ENCODE data around the gene CCND1. TPM values are rescaled to one million over a fixed set of nuclear protein-coding genes. Genes with fewer than 3 reads are reported as not detected.

CCND1 gene
- total and polyA plus RNA-seq, 2 donors (not counting 1 experiment from before 2014, with no cell fraction given), result 322 to 548 TPM

DNA sequence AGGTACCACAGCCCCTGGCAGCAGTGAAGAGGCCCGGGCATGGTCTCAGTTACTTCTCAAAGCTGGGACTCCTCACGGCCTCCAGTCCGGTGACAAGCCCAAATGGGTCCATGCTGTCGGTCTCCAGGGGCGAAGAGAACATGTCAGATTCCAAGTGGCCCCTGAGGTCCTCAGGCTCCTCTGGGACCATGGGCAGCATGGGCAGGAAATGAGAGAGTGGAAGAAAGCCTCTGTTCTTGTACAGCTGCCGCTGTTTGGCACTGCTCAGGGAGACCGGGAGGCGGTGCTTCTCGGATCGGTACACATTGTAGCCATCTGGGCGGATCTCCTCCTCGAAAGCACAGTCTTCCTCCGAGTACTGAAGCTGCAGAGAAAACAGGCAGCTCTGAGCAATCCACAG, 58.3 kb downstream of the CCND1 start:
- TF ChIP-seq EZH2 (IDR thresholded peaks at IDR 0.05; ENCODE audit: low read length, missing control alignments), result no peak
- TF ChIP-seq, protein P1, sequence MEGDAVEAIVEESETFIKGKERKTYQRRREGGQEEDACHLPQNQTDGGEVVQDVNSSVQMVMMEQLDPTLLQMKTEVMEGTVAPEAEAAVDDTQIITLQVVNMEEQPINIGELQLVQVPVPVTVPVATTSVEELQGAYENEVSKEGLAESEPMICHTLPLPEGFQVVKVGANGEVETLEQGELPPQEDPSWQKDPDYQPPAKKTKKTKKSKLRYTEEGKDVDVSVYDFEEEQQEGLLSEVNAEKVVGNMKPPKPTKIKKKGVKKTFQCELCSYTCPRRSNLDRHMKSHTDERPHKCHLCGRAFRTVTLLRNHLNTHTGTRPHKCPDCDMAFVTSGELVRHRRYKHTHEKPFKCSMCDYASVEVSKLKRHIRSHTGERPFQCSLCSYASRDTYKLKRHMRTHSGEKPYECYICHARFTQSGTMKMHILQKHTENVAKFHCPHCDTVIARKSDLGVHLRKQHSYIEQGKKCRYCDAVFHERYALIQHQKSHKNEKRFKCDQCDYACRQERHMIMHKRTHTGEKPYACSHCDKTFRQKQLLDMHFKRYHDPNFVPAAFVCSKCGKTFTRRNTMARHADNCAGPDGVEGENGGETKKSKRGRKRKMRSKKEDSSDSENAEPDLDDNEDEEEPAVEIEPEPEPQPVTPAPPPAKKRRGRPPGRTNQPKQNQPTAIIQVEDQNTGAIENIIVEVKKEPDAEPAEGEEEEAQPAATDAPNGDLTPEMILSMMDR (conservative IDR thresholded peaks at IDR 0.05 in 1 of 2, IDR thresholded peaks at IDR 0.05 in 1 of 2; ENCODE audit: low read depth in 1 of 2, low read length in 2 of 2), result peak in 1 of 2 donors; percentile 3
- Histone ChIP-seq H3K27ac (ENCODE audit: insufficient read depth, low read length) (no peak overlapping the region), H2AFZ (ENCODE audit: low read length) (peak overlapping the region; percentile 23)

DNA sequence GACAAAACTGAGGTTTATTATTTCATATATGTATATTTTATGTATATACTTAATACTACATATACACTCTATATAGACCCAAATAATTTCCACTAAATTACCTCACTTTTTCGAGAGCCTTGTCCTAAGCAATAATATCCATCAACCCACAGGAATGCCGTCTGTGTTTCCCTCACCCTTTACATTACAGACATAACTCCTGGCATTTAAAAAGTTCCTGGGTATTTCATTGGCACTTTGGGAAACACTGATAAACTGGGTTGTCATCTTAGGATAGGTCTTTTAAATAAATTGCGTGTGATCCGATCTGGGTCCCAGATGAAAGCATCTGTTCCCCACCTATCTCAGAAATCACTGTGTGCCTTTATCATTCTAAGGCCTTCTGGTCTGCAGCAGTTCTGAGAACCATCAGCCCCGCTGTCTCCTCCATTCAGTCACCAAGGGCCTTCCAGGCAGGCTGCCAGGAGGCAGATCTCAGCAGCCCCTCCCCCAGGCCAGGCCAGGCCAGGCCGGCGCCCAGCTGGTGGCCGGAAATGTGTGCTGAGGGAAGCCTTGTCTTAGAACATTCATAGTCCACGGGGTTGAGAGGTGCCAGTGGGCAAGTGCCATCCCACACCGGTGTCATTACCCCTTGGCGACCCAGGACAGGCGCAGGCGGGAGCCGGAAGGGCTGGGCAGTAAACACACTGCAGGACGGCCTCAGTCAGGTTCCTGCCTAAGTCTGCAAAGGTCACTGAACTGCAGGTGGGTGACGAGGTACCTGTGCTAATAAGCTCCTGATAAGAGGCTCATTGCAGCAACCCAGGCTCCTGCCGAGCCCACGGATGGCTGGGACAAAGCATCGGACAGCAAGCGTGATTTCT, 59.6 kb downstream of the CCND1 start:
- no peak overlapping the region for H3K27ac ChIP-seq (ENCODE audit: insufficient read depth, low read length)

More for the DNA sequence above, 58.3 kb downstream of the CCND1 start:
- H3K9me3 ChIP-seq (ENCODE audit: control insufficient read depth, insufficient read depth, low read depth, low read length), result no peaks in the 10 kb centered on the region
- H3K4me2 ChIP-seq (ENCODE audit: extremely low read depth, insufficient read depth, low read length), result no peak overlapping the region
- H3K4me1 ChIP-seq (ENCODE audit: control insufficient read depth, extremely low read depth, insufficient read depth, low read length), result peaks cover 3% of the 10 kb centered on the region
- no peaks in the 10 kb centered on the region for H3K79me2 ChIP-seq (ENCODE audit: control insufficient read depth, insufficient read depth, low read length)
- no peak overlapping the region for H3K9ac ChIP-seq (ENCODE audit: insufficient read depth, low read length)
- DNase-seq (ENCODE audit: low read depth in 2 of 2), result no peak
- H3K4me3 ChIP-seq (replicated peaks in 1 of 4; ENCODE audit: control extremely low read depth in 1 of 4, insufficient read depth in 1 of 4, low read depth in 3 of 4, low read length in 4 of 4), result no peak overlapping the region
- no peaks in the 10 kb centered on the region for H3K36me3 ChIP-seq (ENCODE audit: control insufficient read depth, insufficient read depth, low read length)
- H3K27me3 ChIP-seq (ENCODE audit: control insufficient read depth, insufficient read depth, low read length), result peaks cover 27% of the 10 kb centered on the region
- no peaks in the 10 kb centered on the region for H4K20me1 ChIP-seq (ENCODE audit: control insufficient read depth, extremely low read depth, insufficient read depth, low read length)

DNA sequence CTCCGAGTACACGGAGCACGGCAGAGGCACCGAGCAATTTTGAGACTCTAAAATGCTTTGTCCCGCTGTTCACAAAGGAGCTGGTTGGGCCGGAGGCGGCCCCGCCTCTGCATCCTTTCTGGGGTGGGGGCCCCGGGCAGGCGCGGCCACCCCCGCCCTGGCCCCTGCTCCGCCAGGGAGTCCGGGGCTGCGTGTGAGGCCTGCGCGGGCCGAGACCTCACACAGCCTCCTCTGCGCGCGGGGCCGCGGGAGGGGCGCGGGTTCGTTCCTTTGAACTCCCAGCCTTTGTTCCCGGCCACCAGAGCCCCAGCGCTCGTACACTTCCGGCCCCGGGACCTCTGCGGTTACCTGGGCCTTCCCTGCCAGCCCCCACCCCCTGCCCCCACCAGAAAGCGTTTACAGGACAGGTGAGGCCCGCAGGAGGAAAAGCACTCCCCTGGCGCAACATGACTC, 61.3 kb downstream of the CCND1 start:
- no peak for DNase-seq (ENCODE audit: low read depth in 2 of 2)
- Histone ChIP-seq H3K36me3 (ENCODE audit: control insufficient read depth, insufficient read depth, low read length) (no peaks in the 10 kb centered on the region), H3K79me2 (ENCODE audit: control insufficient read depth, insufficient read depth, low read length) (no peaks in the 10 kb centered on the region), H3K9me3 (ENCODE audit: control insufficient read depth, insufficient read depth, low read depth, low read length) (no peaks in the 10 kb centered on the region), H3K9ac (ENCODE audit: insufficient read depth, low read length) (no peak overlapping the region), H3K4me3 (replicated peaks in 1 of 4; ENCODE audit: control extremely low read depth in 1 of 4, insufficient read depth in 1 of 4, low read depth in 3 of 4, low read length in 4 of 4) (no peak overlapping the region), H3K27me3 (ENCODE audit: control insufficient read depth, insufficient read depth, low read length) (peaks cover 37% of the 10 kb centered on the region), H3K4me1 (ENCODE audit: control insufficient read depth, extremely low read depth, insufficient read depth, low read length) (peaks cover 3% of the 10 kb centered on the region), H4K20me1 (ENCODE audit: control insufficient read depth, extremely low read depth, insufficient read depth, low read length) (no peaks in the 10 kb centered on the region), H3K4me2 (ENCODE audit: extremely low read depth, insufficient read depth, low read length) (no peak overlapping the region), H2AFZ (ENCODE audit: low read length) (no peak overlapping the region), H3K27ac (ENCODE audit: insufficient read depth, low read length) (no peak overlapping the region)
- no peak for TF ChIP-seq EZH2 (IDR thresholded peaks at IDR 0.05; ENCODE audit: low read length, missing control alignments)
- TF ChIP-seq, protein P1 (conservative IDR thresholded peaks at IDR 0.05 in 1 of 2, IDR thresholded peaks at IDR 0.05 in 1 of 2; ENCODE audit: low read depth in 1 of 2, low read length in 2 of 2), result no peak

More for the DNA sequence above, 59.6 kb downstream of the CCND1 start:
- Histone ChIP-seq H3K9ac (ENCODE audit: insufficient read depth, low read length) (no peak overlapping the region), H3K27me3 (ENCODE audit: control insufficient read depth, insufficient read depth, low read length) (peaks cover 30% of the 10 kb centered on the region), H4K20me1 (ENCODE audit: control insufficient read depth, extremely low read depth, insufficient read depth, low read length) (no peaks in the 10 kb centered on the region), H3K4me1 (ENCODE audit: control insufficient read depth, extremely low read depth, insufficient read depth, low read length) (peaks cover 3% of the 10 kb centered on the region), H3K36me3 (ENCODE audit: control insufficient read depth, insufficient read depth, low read length) (no peaks in the 10 kb centered on the region), H3K4me2 (ENCODE audit: extremely low read depth, insufficient read depth, low read length) (no peak overlapping the region), H2AFZ (ENCODE audit: low read length) (no peak overlapping the region), H3K4me3 (replicated peaks in 1 of 4; ENCODE audit: control extremely low read depth in 1 of 4, insufficient read depth in 1 of 4, low read depth in 3 of 4, low read length in 4 of 4) (no peak overlapping the region), H3K79me2 (ENCODE audit: control insufficient read depth, insufficient read depth, low read length) (no peaks in the 10 kb centered on the region), H3K9me3 (ENCODE audit: control insufficient read depth, insufficient read depth, low read depth, low read length) (no peaks in the 10 kb centered on the region)
- TF ChIP-seq EZH2 (IDR thresholded peaks at IDR 0.05; ENCODE audit: low read length, missing control alignments), result no peak
- TF ChIP-seq, protein P1 (conservative IDR thresholded peaks at IDR 0.05 in 1 of 2, IDR thresholded peaks at IDR 0.05 in 1 of 2; ENCODE audit: low read depth in 1 of 2, low read length in 2 of 2), result no peak
- DNase-seq (ENCODE audit: low read depth in 2 of 2), result peak; percentile 56 to 72
